Heart left ventricle (tissue), 16 donors: ENCODE results near the gene RNASE9. TPM values are rescaled to one million over a fixed set of nuclear protein-coding genes. Genes with fewer than 3 reads are reported as not detected.
A peak's percentile ranks its signal among the peaks of the same experiment; 100 is the strongest.

ENCODE experiments used
- ATAC-seq, 4 donors: fragments of 200-7000 bp; cut with Tn5 transposase; one replicate each; pipeline ENCODE4 v1.9.1; 2020 to 2022; ENCODE audit warnings: moderate library complexity in 4 of 4, mild to moderate bottlenecking in 3 of 4, moderate number of reproducible peaks in 1 of 4
- DNase-seq, 5 donors: peaks; one replicate each; pipeline ENCODE4 v3.0.0-alpha.2; 2020
- H3K27ac ChIP-seq, 12 donors: fragments of 200-600 bp; sonication (generic) in 4 of 12; one replicate each; pipeline versions ENCODE4 v1.5.0 to v1.8.0; 2016 to 2022; ENCODE audit warnings: mild to moderate bottlenecking in 2 of 12
- H3K27me3 ChIP-seq, 9 donors: fragments of 200-600 bp; sonication (generic) in 2 of 9; one replicate each; pipeline versions ENCODE4 v1.5.1 to v1.8.0; 2016 to 2022; ENCODE audit warnings: mild to moderate bottlenecking in 3 of 9
- H3K36me3 ChIP-seq, 9 donors: fragments of 200-600 bp; sonication (generic) in 2 of 9; one replicate each; pipeline versions ENCODE4 v1.5.0 to v1.8.0; 2018 to 2022; ENCODE audit warnings: mild to moderate bottlenecking in 2 of 9
- H3K4me1 ChIP-seq, 12 donors: fragments of 200-600 bp; sonication (generic) in 4 of 12; one replicate each; pipeline versions ENCODE4 v1.5.0 to v1.8.0; 2016 to 2022; ENCODE audit warnings: mild to moderate bottlenecking in 3 of 12
- H3K4me3 ChIP-seq, 12 donors: fragments of 200-600 bp; sonication (generic) in 4 of 12; one replicate each; pipeline versions ENCODE4 v1.5.0 to v1.8.0; 2017 to 2022; ENCODE audit warnings: mild to moderate bottlenecking in 9 of 12, moderate library complexity in 4 of 12
- H3K9me3 ChIP-seq, 12 donors: fragments of 200-600 bp; sonication (generic) in 4 of 12; one replicate each; pipeline versions ENCODE4 v1.5.0 to v1.8.0; 2016 to 2022; ENCODE audit warnings: mild to moderate bottlenecking in 1 of 12
- CTCF ChIP-seq, 12 donors: fragments of 200-600 bp; sonication (generic) in 4 of 12; IDR thresholded peaks; one replicate each; pipeline versions ENCODE4 v1.5.0 to v1.8.0; 2018 to 2022; ENCODE audit warnings: antibody characterized with exemption in 12 of 12, mild to moderate bottlenecking in 5 of 12
- POLR2A ChIP-seq, 2 donors: fragments of 450-650 bp; IDR thresholded peaks; one replicate each; pipeline ENCODE4 v1.6.1; 2017; ENCODE audit warnings: antibody characterized with exemption in 2 of 2, mild to moderate bottlenecking in 2 of 2, moderate library complexity in 2 of 2
- WGBS, 4 donors: extraction: QIAGEN DNeasy Blood & Tissue Kit in 2 of 4; methylation state at CpG; one replicate each; pipeline versions ENCODE4 v1.1.5 to v1.1.7; 2013 to 2018; 5-methylcytosine and 5-hydroxymethylcytosine counted together
- intact Hi-C, 10 donors: fragments of 100-400 bp; cut with DNase I; formaldehyde crosslinking; loops; one replicate each; pipeline versions ENCODE4 v1.11.1 to v1.14.2; 2022
- long read RNA-seq, 3 donors: library from polyadenylated mRNA; unstranded; transcript quantifications; one replicate each; pipeline ENCODE4 v2.0.0, GENCODE V29; 2020 to 2021
- polyA plus RNA-seq, 2 donors: library from polyadenylated mRNA; stranded (reverse); fragments of 200-250 nt; gene quantifications; one replicate each; pipeline ENCODE4 v1.2.3, GENCODE V29; 2013
- total RNA-seq, 9 donors: library from RNA; depleted of rRNA in 2 of 9; stranded (reverse); fragments of >200 nt in 2 of 9; fragmentation: NEBNext Ultra II Directional in 3 of 9; extraction: Animal tissue kit (Norgen Biotek cat#: 25700) in 3 of 9; gene quantifications; one replicate each; pipeline versions ENCODE4 v1.1.0 to v1.2.4, GENCODE V29; 2016 to 2023
- donor health status: ischemic (EF 13 %, LVEDD 7.1; RV severe dilation, severe dysfunction).
- donor health status: healthy with polysubstance abuse.
- donor health status: DM: no; HTN: yes; CAD: no.
- donor health status: DM: no; HTN: no; CAD: no.
- donor health status: ischemic (EF 25% LVEDD 6.9; RV normal size, moderate dysfunction).
- donor health status: ischemic (EF 25% LVEDD 5.7; RV mildly dilated, moderate dysfunction).
- donor health status: healthy.
- donor health status: DM: yes; HTN: yes; CAD: no.
- donor health status: ischemic (EF 35%, LVEDD 5.7; RV mildly dilated, moderate dysfunction).
- donor health status: nonischemic (EF 11% LVEDD 7.7; RV severe dilation, severe dysfunction).
- donor health status: DM: yes; HTN: yes; CAD: no.
- donor health status: PGD.
- donor health status: ischemic (EF 29% LVEDD 5.4; RV normal size, mild dysfunction).
- donor health status: nonischemic (EF 23%, LVEDD 6.1; RV moderate dilation, normal function).

RNASE9 gene
- total RNA-seq: not detected
- polyA plus RNA-seq: not detected
- long read RNA-seq, donor 1: 0 reads
- long read RNA-seq, donor 2: 0 reads
- long read RNA-seq, donor 3: 0 reads

GRCh38 chr14:20560961-20561360, at the start of gene RNASE9:
Gene RNASE9, minus strand, starts transcription at chr14:20561047.
- WGBS, 4 donors: 93 to 96% (median 95%) methylated on average over 3 of the region's 3 CpGs
- intact Hi-C loops: no loop called here

GRCh38 chr14:20610002-20610765, 49.3 kb upstream of the RNASE9 start:
- DNase-seq: peak; percentile 74 to 83 (median 80)
- intact Hi-C loops: loop anchor here in 9 of 10 donors (1.0 to 10.0 kb wide), 14 partner anchors 72 to 485 kb away; partner anchors contain the start of genes APEX1 (in 2 of the 9), RNASE4 (in 2 of the 9), TEP1 (in 2 of the 9) and ZNF219 (in 2 of the 9)

More at GRCh38 chr14:20560961-20561360, at the start of gene RNASE9:
- DNase-seq: no peak
- no peak for TF ChIP-seq POLR2A (IDR thresholded peaks at IDR 0.05)
- Histone ChIP-seq H3K4me3 (no peak within 1 kb of the TSS), H3K9me3 (peaks cover 0 to 2% (median 0%) of the 10 kb centered on the region in 12 donors), H3K27me3 (no peaks in the 10 kb centered on the region), H3K4me1 (peaks cover 0 to 7% (median 0%) of the 10 kb centered on the region in 12 donors), H3K36me3 (no peaks in the 10 kb centered on the region), H3K27ac (no peak within 1 kb of the TSS)
- no peak for ATAC-seq

GRCh38 chr14:20609215-20610001, 48.6 kb upstream of the RNASE9 start:
- intact Hi-C loops: loop anchor here (1.0 to 10.0 kb wide), 25 partner anchors 73 to 485 kb away; partner anchors contain the start of genes TEP1 (in 7 of the 10), APEX1 (in 5 of the 10), OSGEP (in 3 of the 10) and PARP2 (in 3 of the 10)
- peaks cover 0 to 40% (median 5%) of the 10 kb centered on the region in 12 donors for H3K4me1 ChIP-seq
- H3K4me3 ChIP-seq: peak overlapping the region; percentile 61 to 97 (median 84)
- ATAC-seq (peak; percentile 21 to 59 (median 48)), DNase-seq (peak in 4 of 5 donors; percentile 54 to 68 (median 63))
- no peaks in the 10 kb centered on the region for H3K36me3 ChIP-seq
- H3K27ac ChIP-seq: peak overlapping the region in 9 of 12 donors; percentile 20 to 86 (median 60)
- TF ChIP-seq CTCF (IDR thresholded peaks at IDR 0.05): peak; percentile 89 to 99 (median 94)
- no peak for TF ChIP-seq POLR2A (IDR thresholded peaks at IDR 0.05)
- no peaks in the 10 kb centered on the region for H3K27me3 ChIP-seq
- H3K9me3 ChIP-seq: no peaks in the 10 kb centered on the region
- WGBS, 4 donors: 0 to 1% (median 1%) methylated on average over 44 of the region's 44 CpGs

More at GRCh38 chr14:20610002-20610765, 49.3 kb upstream of the RNASE9 start:
- no peaks in the 10 kb centered on the region for H3K27me3 ChIP-seq
- 5 to 10% (median 8%) methylated on average over 27 of the region's 27 CpGs for WGBS, 4 donors
- peak overlapping the region; percentile 61 to 97 (median 84) for H3K4me3 ChIP-seq
- H3K9me3 ChIP-seq: no peaks in the 10 kb centered on the region
- H3K4me1 ChIP-seq: peaks cover 0 to 48% (median 7%) of the 10 kb centered on the region in 12 donors
- TF ChIP-seq POLR2A (IDR thresholded peaks at IDR 0.05) (no peak), CTCF (IDR thresholded peaks at IDR 0.05) (no peak)
- ATAC-seq: peak; percentile 35 to 80 (median 65)
- H3K36me3 ChIP-seq: no peaks in the 10 kb centered on the region
- peak overlapping the region in 9 of 12 donors; percentile 20 to 86 (median 60) for H3K27ac ChIP-seq

GRCh38 chr14:20608383-20609110, 47.7 kb upstream of the RNASE9 start:
- no peaks in the 10 kb centered on the region for H3K36me3 ChIP-seq
- H3K27ac ChIP-seq: no peak overlapping the region
- H3K4me1 ChIP-seq: peaks cover 0 to 31% (median 5%) of the 10 kb centered on the region in 12 donors
- H3K4me3 ChIP-seq: peak overlapping the region in 1 of 12 donors; percentile 90
- no peaks in the 10 kb centered on the region for H3K9me3 ChIP-seq
- ATAC-seq (no peak), DNase-seq (no peak)
- H3K27me3 ChIP-seq: no peaks in the 10 kb centered on the region
- intact Hi-C loops: loop anchor here (1.0 to 10.0 kb wide), 17 partner anchors 76 to 282 kb away; partner anchors contain the start of genes TEP1 (in 5 of the 10), APEX1 (in 3 of the 10), OSGEP (in 3 of the 10) and PARP2 (in 2 of the 10)
- TF ChIP-seq CTCF (IDR thresholded peaks at IDR 0.05): no peak
- TF ChIP-seq POLR2A (IDR thresholded peaks at IDR 0.05): no peak
- WGBS, 4 donors: 60 to 69% (median 64%) methylated on average over 7 of the region's 7 CpGs
